Measurements from ENCODE around the gene FGF11. TPM values are rescaled to one million over a fixed set of nuclear protein-coding genes. Genes with fewer than 3 reads are reported as not detected.

Gene FGF11
- total RNA-seq, 2 donors from 2014 or later: 4.9 to 5.3 TPM

DNA sequence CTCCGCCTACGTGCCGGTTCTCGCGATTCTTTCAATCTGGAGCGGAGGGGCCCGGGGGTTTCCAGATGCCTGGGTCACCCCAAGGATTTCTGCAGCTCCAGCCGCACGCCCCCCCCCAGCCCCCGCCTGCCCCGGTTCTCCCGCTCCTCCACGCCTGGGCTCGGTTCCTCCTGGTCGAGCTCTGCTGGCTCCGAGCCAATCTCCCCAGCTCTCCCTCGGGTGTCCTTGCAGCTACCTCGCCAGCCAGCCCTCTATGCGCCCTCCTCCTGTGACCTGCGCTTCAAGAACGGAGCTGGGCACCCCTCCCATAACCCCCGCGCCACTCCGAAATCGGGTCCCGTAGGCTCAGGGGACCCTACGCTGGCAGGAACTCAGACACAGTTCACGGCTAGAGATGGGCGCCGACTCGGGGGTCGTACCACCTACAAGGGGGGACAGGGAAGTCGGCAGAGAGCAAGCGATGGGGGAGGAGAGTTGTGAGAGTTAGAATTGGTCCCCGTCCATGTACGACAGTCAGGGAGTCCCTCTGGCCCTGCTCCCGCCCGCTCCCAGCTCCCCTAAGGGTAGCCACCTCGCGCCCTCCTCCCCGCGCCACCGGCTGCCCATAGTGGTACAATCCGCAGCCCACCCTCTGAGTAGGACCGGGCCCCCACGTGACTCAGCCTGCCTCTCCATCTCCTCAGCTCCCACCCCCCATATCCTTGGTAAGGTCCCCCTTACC, 961 bp downstream of the FGF11 start:
- ATAC-seq (replicated peaks in 1 of 2) (no peak), DNase-seq (peak; percentile 42 to 48)
- H3K9me3 Mint-ChIP-seq: no peaks in the 10 kb centered on the region
- peaks cover 2 to 6% of the 10 kb centered on the region in 2 donors for H3K36me3 Mint-ChIP-seq (ENCODE audit: insufficient read depth in 2 of 2)
- H3K27me3 Mint-ChIP-seq (ENCODE audit: low read depth): peaks cover 60% of the 10 kb centered on the region
- peaks cover 46% of the 10 kb centered on the region for H3K4me1 Mint-ChIP-seq (ENCODE audit: low read depth)
- no peak overlapping the region for H3K27ac Mint-ChIP-seq
- H3K4me3 Mint-ChIP-seq: peak overlapping the region; percentile 90 to 95

- DNase-seq: peak; percentile 37 to 43
- Mint-ChIP-seq H3K27me3 (ENCODE audit: low read depth) (peaks cover 65% of the 10 kb centered on the region), H3K27ac (no peak overlapping the region), H3K4me1 (ENCODE audit: low read depth) (peaks cover 52% of the 10 kb centered on the region), H3K36me3 (ENCODE audit: insufficient read depth in 2 of 2) (peaks cover 2 to 6% of the 10 kb centered on the region in 2 donors), H3K4me3 (peak overlapping the region; percentile 90 to 95), H3K9me3 (no peaks in the 10 kb centered on the region)
- no peak for ATAC-seq (replicated peaks in 1 of 2)
Measured at GRCh38 chr17:7440834-7441195, 1.5 kb downstream of the FGF11 start.

- DNase-seq: no peak
- no peaks in the 10 kb centered on the region for H3K9me3 Mint-ChIP-seq
- H3K27me3 Mint-ChIP-seq (ENCODE audit: low read depth): peaks cover 70% of the 10 kb centered on the region
- ATAC-seq (replicated peaks in 1 of 2): no peak
- peaks cover 52% of the 10 kb centered on the region for H3K4me1 Mint-ChIP-seq (ENCODE audit: low read depth)
- no peak overlapping the region for H3K4me3 Mint-ChIP-seq
- H3K36me3 Mint-ChIP-seq (ENCODE audit: insufficient read depth in 2 of 2): peaks cover 2 to 6% of the 10 kb centered on the region in 2 donors
- no peak overlapping the region for H3K27ac Mint-ChIP-seq
Measured at GRCh38 chr17:7441266-7441665, 2.0 kb downstream of the FGF11 start.

GRCh38 chr17:7442142-7442541, 2.8 kb downstream of the FGF11 start:
- H3K4me3 Mint-ChIP-seq: no peak overlapping the region
- peaks cover 2 to 6% of the 10 kb centered on the region in 2 donors for H3K36me3 Mint-ChIP-seq (ENCODE audit: insufficient read depth in 2 of 2)
- ATAC-seq (replicated peaks in 1 of 2) (no peak), DNase-seq (no peak)
- H3K9me3 Mint-ChIP-seq: no peaks in the 10 kb centered on the region
- H3K4me1 Mint-ChIP-seq (ENCODE audit: low read depth): peaks cover 48% of the 10 kb centered on the region
- peaks cover 75% of the 10 kb centered on the region for H3K27me3 Mint-ChIP-seq (ENCODE audit: low read depth)
- H3K27ac Mint-ChIP-seq: no peak overlapping the region

DNA sequence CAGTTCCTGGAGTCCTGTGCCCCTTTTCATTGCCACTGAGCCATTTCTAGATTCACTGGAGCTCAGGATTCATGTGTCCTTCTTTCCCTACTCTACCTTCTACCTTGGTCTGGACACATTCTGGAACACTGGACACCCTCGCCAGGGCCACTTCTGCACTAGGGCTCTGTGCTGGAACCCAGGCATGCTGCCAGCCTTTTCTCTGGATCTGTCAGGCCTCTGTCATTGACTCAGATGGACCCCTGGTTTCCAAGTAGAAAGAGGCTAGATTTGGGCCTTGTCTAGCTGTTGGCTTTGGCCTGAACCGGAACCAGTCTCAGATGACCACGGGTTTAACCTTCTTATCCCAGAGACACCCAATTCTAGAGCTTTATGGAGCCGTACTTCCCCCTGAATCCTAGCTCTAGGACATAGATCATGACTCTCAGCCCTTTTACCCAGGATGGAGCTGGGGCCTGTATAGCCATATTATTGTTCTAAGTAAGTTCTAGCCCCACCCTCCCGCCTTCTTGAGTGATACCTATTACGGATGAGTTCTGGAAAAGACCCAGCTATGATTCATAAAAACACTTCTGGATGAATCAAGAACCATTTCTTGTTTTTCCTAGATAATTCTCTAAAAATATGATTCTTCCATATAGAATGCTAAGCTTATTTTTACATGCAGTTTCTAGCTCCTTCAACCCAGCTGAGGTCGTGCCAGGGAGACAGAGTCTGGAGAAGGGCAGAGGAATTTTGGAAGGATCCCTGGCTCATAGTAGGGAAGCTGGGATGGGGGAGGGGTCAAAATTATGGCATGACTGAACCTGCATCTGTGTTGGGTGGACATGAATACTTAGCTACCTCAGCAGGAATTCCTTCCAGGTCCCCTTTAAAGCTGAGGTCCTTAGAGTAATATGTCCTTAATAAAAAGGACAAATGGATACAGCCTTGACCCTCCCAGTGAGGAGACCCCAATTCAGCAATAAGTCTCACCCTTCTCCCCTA, 4.5 kb downstream of the FGF11 start:
- Mint-ChIP-seq H3K9me3 (peaks cover 0 to 1% of the 10 kb centered on the region in 2 donors), H3K36me3 (ENCODE audit: insufficient read depth in 2 of 2) (peaks cover 2 to 4% of the 10 kb centered on the region in 2 donors), H3K4me1 (ENCODE audit: low read depth) (peaks cover 39% of the 10 kb centered on the region), H3K27me3 (ENCODE audit: low read depth) (peaks cover 76% of the 10 kb centered on the region), H3K27ac (no peak overlapping the region), H3K4me3 (no peak overlapping the region)
- ATAC-seq (replicated peaks in 1 of 2) (no peak), DNase-seq (no peak)

- Mint-ChIP-seq H3K4me1 (ENCODE audit: low read depth) (peaks cover 33% of the 10 kb centered on the region), H3K9me3 (peaks cover 0 to 1% of the 10 kb centered on the region in 2 donors), H3K27me3 (ENCODE audit: low read depth) (peaks cover 70% of the 10 kb centered on the region), H3K4me3 (peak within 1 kb of the TSS; percentile 82 to 83), H3K27ac (no peak within 1 kb of the TSS), H3K36me3 (ENCODE audit: insufficient read depth in 2 of 2) (peaks cover 2 to 5% of the 10 kb centered on the region in 2 donors)
- DNase-seq (peak; percentile 36 to 43), ATAC-seq (replicated peaks in 1 of 2) (peak; percentile 35 to 68)
Measured at GRCh38 chr17:7444682-7445618, 5.6 kb downstream of the FGF11 start, which contains the start of gene CHRNB1. TSS of gene CHRNB1 (plus strand) at chr17:7445061. CDS start at chr17:7445128, 67 bp downstream.

GRCh38 chr17:7445619-7445968, 6.3 kb downstream of the FGF11 start:
- Mint-ChIP-seq H3K4me3 (peak overlapping the region; percentile 82 to 83), H3K27me3 (ENCODE audit: low read depth) (peaks cover 64% of the 10 kb centered on the region), H3K9me3 (peaks cover 0 to 1% of the 10 kb centered on the region in 2 donors)

GRCh38 chr17:7448461-7448860, 9.1 kb downstream of the FGF11 start:
- DNase-seq (no peak), ATAC-seq (replicated peaks in 1 of 2) (no peak)
- Mint-ChIP-seq H3K9me3 (peaks cover 0 to 1% of the 10 kb centered on the region in 2 donors), H3K4me3 (no peak overlapping the region), H3K36me3 (ENCODE audit: insufficient read depth in 2 of 2) (peaks cover 0 to 3% of the 10 kb centered on the region in 2 donors), H3K27ac (no peak overlapping the region), H3K27me3 (ENCODE audit: low read depth) (peaks cover 39% of the 10 kb centered on the region), H3K4me1 (ENCODE audit: low read depth) (peaks cover 24% of the 10 kb centered on the region)

More at GRCh38 chr17:7445619-7445968, 6.3 kb downstream of the FGF11 start:
- ATAC-seq (replicated peaks in 1 of 2) (peak; percentile 71 to 84), DNase-seq (peak; percentile 39 to 50)
- H3K36me3 Mint-ChIP-seq (ENCODE audit: insufficient read depth in 2 of 2): peaks cover 0 to 3% of the 10 kb centered on the region in 2 donors
- H3K4me1 Mint-ChIP-seq (ENCODE audit: low read depth): peaks cover 26% of the 10 kb centered on the region
- H3K27ac Mint-ChIP-seq: no peak overlapping the region

- Mint-ChIP-seq H3K4me3 (no peak overlapping the region), H3K27ac (no peak overlapping the region), H3K36me3 (ENCODE audit: insufficient read depth in 2 of 2) (peaks cover 4 to 7% of the 10 kb centered on the region in 2 donors), H3K27me3 (ENCODE audit: low read depth) (no peaks in the 10 kb centered on the region), H3K4me1 (ENCODE audit: low read depth) (peaks cover 17% of the 10 kb centered on the region), H3K9me3 (no peaks in the 10 kb centered on the region)
- DNase-seq: no peak
- no peak for ATAC-seq (replicated peaks in 1 of 2)
Measured at GRCh38 chr17:7459961-7460545, 20.7 kb downstream of the FGF11 start.

GRCh38 chr17:7460850-7461660, 21.7 kb downstream of the FGF11 start:
- Mint-ChIP-seq H3K27ac (peak overlapping the region; percentile 29), H3K9me3 (no peaks in the 10 kb centered on the region), H3K27me3 (ENCODE audit: low read depth) (no peaks in the 10 kb centered on the region), H3K4me1 (ENCODE audit: low read depth) (peaks cover 13% of the 10 kb centered on the region), H3K36me3 (ENCODE audit: insufficient read depth in 2 of 2) (peaks cover 0 to 1% of the 10 kb centered on the region in 2 donors), H3K4me3 (no peak overlapping the region)
- ATAC-seq (replicated peaks in 1 of 2) (no peak), DNase-seq (no peak)

DNA sequence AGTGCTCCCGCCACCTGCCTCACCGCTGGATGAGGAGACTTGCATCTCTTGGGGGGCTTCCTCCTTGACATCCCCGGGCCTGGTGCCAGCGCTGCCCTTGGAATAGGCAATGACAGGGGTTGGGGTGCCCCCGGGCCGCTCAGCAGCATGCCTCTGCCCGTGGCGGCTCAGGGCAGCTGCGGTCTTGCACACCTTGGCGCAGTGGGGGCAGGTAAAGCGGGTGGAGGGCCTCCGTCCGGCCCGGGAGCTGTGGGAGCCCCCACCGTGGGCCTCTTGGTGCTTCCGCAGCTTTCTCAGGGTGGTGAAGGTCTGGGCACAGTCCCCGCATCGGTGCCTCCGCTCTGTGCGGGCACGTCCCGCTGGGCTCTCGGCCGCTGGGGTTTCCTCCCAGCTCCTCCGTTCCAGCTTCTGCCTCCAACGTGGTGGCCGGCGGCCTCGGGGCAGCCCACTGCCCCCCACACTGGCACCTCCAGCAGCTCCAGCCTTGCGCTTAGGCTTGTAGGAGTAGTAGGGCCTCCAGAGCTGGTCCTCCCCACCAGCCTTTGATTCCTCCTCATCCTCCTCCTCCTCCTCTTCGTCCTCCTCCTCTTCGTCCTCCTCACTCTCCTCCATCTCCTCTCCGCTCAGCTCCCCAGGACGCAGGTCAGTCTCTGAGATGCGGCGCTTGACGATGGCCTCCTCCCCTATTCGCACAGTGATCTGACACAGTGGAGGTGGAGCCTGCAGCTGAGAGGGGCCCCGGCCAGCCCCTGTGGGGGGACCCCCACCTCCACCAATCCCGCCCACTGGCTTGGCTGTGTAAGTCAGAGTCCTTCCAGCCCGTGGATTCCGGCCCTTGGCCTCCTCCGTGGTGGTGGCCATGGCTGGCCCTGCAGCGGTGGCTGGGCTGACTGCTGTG, 23.4 kb downstream of the FGF11 start:
- H3K9me3 Mint-ChIP-seq: no peaks in the 10 kb centered on the region
- ATAC-seq (replicated peaks in 1 of 2) (no peak), DNase-seq (no peak)
- no peak overlapping the region for H3K27ac Mint-ChIP-seq
- no peaks in the 10 kb centered on the region for H3K36me3 Mint-ChIP-seq (ENCODE audit: insufficient read depth in 2 of 2)
- H3K27me3 Mint-ChIP-seq (ENCODE audit: low read depth): no peaks in the 10 kb centered on the region
- peaks cover 9% of the 10 kb centered on the region for H3K4me1 Mint-ChIP-seq (ENCODE audit: low read depth)
- H3K4me3 Mint-ChIP-seq: no peak overlapping the region
